SHP77 treated with DMSO at 0.1 percent for 48 hours (cell line): ENCODE measurements around the gene FAM83F.
A peak's percentile ranks its signal among the peaks of the same experiment; 100 is the strongest.
"Not testable (repeated sequence)": the region's sequence is repeated elsewhere in the genome, so short reads cannot be mapped to it uniquely, and the experiment has no call there.

ENCODE experiments used
- DNase-seq: peaks from one replicate; lab custom pipeline; 2025; lab: John Stamatoyannopoulos, UW

FAM83F gene

DNA sequence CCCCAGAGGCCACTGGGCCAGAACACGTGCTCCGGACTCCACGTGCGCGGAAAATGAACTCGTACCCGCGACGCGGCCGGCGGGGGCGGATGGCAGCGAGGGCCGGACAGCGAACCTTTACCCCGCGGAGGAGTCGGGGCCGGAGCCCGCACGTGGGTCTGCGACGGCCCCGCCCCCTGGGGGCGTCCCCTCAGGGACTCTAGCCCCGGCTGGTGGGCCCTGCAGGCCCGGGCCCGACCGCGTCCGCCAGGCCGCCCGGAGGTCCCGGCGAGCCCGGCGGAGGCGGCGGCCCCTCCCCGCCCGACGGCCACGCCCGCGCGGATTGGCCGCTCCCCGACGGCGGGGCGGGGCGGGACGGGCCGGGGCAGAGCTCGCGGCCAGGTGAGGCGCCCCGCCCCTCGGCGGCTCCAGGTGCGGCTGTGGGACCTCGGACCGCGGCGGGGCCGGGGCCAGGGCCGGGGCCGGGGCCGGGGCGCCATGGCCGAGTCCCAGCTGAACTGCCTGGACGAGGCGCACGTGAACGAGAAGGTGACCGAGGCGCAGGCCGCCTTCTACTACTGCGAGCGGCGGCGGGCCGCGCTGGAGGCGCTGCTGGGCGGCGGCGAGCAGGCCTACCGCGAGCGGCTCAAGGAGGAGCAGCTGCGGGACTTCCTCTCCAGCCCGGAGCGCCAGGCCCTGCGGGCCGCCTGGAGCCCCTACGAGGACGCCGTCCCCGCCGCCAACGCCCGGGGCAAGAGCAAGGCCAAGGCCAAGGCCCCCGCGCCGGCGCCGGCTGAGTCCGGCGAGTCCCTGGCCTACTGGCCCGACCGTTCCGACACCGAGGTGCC is at the start of gene FAM83F:
Gene FAM83F, plus strand, starts transcription at position 389 of the 827 bp plus-strand sequence. Its CDS starts 89 bp downstream, at position 478.
- no peak for DNase-seq

DNA sequence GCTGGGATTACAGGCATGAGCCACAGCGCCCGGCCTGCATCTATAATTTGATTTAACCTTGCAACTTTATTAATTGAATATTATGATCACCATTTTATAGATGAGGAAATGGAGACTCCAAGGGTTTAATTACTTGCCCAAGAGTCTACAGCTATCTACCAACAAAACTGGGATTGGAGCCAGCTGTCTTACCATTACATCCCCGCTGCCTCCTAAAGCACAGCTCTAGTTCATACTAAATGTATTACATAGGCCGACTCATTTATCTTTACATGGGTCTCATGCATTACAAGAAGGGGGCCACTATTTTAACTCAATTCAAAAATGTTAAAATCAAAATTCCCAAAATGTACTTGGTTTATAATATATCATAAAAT is 48.6 kb upstream of the FAM83F start:
- no peak for DNase-seq

DNA sequence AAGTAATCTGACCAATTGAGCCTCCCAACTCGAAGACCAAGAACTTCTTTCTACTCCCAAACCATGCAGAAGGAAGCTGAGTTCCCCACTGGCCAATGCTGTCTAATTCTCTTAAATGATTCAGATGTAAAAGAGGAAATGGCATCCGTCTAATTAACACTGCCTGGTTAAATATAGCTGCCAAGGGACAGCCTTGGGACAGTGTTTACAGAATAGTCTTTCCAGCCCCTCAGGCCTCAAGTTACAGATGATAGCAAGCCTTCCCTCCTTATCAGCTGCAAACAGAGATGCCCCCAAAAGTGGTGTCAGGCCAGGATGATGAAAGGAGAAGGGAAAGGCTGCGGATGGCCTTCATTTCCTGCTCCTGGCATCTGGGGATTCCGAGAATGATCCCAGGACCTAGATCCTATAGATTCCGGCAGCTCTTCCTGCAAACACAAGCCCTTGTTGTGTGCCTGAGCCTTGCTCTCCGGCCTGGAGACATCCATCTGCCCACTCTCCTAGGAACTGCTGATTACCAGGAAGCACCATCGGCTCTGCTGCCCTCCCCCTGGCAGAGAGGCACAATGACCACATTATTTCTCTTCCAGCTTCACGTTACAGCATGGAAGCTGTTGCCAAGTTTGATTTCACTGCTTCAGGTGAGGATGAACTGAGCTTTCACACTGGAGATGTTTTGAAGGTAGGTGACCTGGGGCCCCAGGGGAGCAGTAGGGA is 48.1 kb upstream of the FAM83F start:
- DNase-seq: peak; percentile 54

DNA sequence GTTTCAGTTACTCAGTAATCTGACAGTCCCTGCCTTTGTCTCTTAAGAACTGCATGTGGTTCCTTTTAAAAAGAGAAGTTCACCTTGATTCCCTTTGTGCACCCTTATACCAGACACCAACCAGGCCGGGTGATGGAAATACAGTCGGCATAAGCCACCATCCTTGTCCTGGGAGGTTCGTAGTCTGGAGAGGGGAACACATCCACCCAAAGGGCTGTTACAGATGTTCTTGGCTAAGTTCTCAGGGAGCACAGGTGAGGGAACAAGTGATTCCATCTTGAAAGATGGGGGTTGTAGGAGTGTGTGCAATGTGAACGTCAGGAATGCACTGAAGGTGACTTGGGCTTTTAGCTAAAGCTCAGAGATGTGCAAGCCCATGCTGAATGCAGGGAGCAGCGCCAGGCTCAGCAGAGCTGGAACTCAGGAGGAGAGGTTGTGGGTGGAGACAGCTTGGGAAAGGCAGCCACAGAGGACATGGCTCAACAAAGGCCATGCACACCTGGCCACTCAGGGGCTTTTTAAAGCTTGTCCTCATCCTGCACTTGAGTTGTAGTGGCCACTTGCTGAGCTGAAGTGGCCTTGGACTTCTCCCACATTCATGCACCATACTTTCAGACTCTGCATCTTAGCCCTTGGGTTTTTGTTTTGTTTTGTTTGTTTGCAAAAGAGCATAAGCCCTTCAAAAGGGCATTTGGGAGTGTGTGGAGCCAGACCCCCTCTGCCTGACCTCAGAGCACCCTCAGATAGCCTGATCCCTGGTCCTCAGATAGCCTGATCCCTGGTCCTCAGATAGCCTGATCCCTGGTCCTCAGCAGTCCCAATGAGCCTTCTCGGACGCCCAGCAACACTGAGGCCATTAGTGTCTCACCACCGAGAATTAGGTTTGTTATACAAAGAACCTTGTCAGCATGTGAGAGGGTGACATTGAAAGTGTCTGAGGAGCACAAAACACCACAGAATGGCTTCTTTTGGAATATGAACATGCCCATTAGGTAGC is 47.2 kb upstream of the FAM83F start:
- DNase-seq: peak; percentile 51

DNA sequence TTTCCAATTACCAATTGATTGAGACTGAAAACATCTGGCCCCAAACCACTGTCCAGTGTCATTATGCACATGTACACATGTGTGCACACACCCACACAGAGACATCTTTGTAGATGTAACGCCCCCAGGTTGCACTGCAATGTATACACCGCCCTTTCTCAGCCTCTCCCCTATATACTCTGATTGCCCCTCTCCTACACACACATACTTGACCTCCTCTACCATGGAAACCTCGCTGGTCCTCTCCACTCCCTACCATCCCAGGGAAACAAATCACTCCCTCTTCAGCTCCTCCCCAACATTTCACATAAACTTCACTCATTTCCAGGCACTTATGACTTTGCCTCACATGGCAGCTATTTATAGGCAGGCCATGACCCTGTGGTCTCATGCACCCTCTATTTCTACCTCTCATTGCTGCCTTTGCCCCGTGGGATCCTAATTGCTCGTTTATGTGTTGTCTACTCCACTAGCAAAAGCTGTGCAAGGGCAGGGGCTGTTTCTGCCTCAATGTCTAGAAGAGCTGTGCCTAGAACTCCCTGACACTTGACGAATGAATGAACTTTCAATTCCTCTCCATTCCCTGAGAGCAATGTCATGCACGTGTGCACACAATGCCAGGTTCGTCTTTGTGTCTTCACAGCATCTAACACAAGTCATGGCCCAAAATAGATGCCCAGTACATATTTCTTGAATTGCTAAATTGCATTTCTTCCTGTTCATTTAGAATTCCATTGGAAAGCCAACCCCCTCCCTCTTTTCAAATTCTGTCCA is 44.6 kb upstream of the FAM83F start:
- no peak for DNase-seq

DNA sequence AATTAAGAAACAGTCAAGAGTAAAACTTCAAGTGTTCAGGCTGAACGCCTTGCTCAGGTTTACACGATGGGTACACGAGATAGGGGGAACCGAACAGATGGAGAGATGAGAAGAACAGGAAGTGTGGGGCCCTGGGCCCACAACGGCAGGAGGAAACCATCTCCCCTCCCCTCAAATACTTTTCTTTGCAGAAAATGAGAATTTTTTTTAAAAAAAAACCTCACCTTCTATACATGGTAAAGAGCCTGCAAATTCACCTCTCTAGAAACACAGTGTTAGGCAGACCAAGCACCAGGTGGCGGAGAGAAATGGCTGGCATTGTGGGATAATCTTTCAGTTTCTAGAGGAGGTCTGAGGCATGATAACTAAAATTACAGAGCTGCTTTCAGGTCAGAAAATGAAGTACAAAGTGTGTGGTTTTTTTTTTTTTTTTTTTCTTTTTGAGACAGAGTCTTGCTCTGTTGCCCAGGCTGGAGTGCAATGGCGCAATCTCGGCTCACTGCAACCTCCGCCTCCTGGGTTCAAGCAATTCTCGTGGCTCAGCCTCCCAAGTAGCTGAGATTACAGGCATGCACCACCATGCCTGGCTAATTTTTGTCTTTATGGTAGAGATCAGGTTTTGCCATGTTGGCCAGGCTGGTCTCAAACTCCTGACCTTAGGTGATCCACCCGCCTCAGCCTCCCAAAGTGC is 43.0 kb upstream of the FAM83F start:
- DNase-seq: not testable (repeated sequence)

DNA sequence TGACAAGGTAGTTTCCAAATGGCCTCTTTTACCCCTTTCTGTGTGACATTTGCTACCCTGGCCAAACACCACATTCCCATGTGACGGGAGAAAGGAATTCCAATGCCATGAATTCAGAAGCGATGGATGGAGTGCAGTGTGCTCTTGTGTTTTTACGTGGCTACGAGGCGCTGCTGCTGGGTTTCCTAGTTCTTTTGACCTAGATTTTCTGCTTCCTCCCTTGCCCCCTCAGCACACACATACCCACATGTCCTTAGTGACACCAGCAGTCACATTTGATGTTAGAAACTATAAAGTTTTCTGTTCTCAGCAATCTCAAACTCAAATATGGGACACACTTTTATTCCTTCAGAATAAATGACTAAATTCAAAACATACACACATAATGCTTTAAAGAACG is 42.4 kb upstream of the FAM83F start:
- DNase-seq: no peak

DNA sequence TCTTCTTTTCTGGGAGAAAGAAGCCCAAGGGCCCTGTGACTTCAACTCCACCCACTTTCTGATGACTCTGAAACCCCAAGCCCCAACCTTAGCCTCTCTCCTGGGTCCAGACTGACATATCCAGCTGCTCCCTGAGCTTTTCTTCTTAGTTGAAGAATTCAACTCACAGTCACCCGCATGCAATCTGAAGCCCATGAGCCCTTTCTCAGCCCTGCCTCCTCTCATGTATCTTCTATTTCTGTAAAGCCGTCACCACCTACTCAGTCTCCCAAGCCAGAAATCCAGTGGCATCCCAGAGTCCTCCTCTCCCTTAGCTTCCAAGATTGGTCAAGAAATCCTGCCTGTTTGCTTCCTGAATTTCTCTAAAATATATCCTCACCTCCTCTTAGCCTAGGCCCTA is 41.7 kb upstream of the FAM83F start:
- no peak for DNase-seq

DNA sequence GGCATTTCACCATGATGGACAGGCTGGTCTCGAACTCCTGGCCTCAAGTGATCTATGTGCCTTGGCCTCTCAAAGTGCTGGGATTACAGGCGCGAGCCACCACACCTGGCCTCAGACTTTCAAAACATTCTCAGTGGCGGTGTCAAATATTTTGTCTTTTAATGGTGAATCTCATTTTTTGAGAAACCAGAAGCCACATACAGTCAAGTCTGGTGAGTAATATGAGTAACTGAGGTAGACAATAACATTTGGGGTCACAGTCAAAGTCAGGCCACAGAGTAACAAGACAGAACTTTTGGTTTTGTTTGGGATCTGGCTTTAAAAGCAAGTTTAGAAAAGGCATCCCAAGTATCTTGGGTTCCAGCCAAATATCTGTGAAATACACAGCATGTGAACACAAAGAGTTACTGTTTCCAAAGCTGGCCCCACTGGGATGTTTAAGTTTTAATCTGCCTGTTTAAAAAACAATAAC is 40.1 kb upstream of the FAM83F start:
- no peak for DNase-seq

DNA sequence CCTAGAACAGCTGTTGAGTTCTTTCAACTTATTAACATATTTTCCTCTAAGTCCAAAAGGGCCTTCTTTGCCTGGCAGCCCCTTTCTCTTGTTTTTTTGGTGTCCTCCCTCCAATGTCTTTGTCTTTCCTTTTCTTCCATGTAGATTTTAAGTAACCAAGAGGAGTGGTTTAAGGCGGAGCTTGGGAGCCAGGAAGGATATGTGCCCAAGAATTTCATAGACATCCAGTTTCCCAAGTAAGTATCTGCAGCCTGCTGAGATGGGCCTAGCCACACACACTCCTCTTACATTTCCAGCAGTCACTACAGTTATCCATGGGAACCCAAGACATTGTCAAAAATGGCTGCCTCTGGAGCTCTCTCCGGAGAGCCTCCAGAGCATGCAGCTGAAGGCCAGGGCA is 39.1 kb upstream of the FAM83F start:
- DNase-seq: no peak

DNA sequence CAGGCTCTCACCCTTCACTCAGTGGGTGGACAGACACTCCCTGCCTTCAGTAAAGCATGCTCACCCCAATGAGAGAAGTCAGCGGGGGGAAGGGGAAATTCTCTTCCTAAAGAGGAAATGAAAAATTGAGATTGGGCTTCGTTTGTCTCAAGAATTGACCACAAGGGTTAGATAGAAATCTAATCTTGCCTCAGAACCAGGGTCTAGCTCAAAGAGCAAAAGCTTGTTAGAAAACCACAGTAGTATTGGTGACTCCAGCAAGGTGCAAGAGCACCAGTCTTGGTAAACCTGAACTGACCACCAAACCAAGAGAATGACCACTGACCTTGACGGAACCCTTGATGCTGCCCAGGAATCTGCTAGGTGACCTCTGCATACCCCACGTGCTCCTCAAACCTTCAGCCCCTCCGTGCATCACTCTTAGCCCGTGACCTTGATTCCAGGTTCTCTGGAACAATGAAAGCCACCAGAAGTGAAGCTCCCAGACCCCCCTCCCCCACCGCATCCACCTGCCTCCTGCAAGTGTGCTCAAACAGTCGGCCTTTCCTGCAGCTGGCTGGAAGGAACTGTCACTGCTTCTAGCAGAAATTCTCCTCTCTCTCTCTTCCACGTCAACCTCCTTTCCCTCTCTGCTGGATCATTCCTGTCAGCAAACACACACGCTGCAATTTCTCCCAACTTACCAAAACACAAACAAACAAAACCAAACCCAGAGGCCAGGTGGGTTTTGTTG is 37.7 kb upstream of the FAM83F start:
- peak; percentile 43 for DNase-seq

DNA sequence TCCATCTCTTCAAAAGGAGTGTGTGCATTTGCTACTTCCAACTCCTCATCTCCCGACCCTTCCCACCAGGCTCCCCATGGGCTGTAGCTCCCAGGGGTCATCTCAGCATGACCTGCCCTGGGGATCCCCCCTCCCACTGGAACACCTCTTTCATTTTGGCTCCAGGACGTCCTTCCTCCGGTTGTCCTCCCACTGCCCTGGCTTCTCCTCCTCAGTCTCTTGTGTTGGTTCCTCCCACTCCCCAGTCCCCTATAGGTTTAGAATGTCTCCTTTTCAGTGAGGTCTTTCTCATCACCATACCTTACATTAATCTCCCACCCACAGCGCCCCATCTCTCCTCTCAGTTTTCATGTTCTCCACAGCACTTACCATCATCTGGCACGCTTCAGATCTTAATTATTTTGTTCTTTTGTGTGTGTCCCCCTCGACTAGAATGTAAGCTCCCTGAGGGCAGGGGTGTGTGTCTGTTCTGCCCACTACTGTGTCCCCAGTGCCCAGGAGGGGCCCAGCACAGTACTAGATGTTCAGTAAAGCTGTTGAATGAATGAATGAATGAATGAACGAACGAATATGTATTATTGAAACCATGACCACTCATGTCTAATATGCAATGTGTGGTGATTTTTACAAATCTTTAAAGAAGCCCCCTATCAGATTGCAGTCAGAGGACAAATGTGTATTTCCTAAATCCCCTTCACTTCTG is 36.6 kb upstream of the FAM83F start:
- no peak for DNase-seq

DNA sequence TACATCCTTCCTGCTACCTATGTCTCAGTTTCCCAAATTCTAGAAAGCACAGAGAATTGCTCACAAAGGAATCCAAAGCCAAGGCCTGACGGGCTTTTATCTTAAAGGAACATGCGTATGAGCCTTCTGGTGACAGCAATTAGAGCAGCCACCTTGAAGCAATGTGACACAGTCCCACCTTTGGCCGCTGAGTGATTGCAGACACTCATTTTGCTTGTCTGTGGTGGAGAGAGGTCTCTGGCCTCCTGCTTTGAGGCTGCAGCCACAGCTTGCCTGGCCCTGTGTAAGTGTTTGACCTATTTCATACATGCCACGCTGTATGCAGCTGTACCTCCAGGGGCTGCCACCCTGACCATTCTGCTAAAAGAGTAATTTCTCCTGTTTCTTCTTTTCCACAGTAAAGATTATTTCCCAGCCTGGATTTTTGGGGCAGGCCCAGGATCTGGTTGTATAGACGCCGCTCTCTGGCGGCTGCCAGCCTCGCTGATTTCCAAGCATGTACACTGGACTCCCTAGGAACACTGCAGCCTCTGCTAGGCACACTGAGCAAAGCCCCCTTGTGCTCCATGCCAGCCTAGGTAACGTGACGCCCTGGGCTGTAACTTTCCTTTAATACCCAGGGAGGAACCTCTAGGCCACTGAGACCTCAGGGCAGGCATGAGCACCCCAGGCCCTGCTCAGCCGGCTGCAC is 35.7 kb upstream of the FAM83F start:
- no peak for DNase-seq

DNA sequence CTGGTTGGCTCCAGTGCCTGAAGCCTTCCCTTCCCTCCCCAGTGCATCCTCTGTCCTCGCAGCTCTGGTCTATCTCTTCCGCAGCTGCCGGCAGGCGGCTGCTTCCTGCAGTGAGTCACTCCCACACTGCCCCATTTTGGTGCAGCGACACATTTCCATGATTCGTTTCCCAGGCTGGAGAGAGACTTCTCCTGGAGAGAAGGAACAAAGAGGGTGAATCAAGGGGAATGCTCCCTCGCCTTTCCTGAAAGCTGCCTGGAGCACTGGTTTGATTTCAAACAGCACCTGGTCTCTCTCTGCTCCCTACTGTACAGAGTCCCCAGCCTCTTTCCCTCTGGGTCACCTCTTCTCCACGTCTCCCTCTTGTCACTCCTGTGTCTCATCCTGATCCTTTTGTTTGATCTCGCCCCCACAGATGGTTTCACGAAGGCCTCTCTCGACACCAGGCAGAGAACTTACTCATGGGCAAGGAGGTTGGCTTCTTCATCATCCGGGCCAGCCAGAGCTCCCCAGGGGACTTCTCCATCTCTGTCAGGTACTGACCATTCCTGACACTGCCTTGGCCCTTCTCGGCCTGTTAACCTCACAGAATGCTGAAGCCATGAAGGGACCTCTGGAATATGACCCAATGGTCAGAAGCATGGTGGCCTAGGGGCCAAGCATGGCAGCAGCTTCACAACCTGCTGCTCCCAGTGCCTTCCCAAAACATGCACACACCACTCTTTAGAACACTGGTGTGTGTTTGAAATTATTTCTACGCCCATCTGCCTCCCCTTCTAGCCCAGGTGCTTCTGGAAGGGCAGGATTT is 34.9 kb upstream of the FAM83F start, which contains the start of gene TMA7B:
Gene TMA7B, plus strand, starts transcription at position 758 of the 808 bp plus-strand sequence. CDS start 3,978 bp downstream, outside the sequence.
- DNase-seq: peak; percentile 56

DNA sequence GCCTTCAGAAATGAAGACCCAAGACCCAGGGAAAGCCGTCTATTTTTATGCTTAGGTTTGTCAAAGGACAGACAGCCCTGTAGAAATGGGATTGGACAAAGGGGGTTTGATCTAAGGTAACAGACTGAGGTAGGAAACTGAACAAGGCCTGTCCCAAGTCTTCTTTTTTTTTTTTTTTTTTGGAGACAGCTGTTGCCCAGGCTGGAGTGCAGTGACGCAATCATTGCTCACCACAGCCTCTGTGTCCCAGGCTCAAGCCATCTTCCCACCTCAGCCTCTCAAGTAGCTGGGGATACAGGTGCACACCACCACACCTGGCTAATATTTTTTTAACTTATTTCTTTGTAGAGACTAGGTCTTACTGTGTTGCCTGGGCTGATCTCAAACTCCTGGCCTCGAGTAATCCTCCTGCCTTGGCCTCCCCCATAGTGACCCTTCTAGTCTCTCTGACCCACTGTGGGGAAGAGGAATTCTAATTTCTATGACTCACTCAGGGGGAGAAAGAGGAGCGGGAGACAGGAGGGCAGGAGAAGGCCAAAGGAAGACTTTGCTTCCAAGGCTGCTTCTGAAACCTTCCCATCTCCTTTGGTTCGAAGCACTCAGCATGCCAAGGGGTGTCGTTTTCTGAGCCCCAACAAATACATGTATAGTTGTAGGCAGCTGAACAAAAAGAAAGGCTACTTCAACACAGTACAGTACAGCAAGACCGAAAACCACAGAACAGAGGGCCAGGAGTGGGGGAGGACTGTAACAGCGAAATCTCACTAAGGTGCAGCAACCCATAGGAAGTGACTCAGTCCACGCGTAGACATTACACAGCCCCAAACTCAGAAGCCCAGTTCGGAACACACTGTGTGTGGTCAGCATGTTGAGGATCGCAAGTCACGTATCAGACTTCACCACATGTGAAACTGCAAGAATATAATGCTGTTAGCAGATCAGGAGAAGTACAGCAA is 33.7 kb upstream of the FAM83F start:
- DNase-seq: no peak

DNA sequence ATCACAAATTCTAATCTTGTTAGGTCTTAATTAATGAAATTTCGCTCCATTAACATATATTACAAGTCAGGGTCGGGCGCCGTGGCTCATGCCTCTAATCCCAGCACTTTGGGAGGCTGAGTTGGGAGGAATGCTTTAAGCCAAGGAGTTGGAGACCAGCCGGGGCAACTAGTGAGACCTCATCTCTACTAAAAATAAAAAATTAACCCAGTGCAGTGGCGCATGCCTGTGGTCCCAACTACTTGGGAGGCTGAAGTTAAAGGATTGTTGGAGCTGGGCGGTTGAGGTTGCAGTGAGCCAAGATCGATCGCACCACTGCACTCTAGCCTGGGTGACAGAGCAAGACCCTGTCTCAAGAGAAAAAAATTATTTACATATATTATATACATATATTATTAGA is 32.7 kb upstream of the FAM83F start:
- DNase-seq: no peak

DNA sequence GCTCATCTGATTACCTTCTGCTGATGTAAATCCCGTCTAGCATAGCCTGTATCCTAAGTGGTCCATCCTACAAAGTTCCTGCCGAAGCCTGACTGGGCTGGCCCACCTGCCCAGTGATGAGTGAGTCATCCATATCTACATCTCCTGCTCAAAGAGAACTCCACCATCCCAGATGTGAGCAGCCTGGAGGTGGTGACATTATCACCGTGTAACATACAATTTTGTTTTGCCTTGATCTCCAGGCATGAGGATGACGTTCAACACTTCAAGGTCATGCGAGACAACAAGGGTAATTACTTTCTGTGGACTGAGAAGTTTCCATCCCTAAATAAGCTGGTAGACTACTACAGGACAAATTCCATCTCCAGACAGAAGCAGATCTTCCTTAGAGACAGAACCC is 29.0 kb upstream of the FAM83F start:
- no peak for DNase-seq
